ENCODE results near the gene SPATA2L. TPM values are rescaled to one million over a fixed set of nuclear protein-coding genes. Genes with fewer than 3 reads are reported as not detected.
A peak's percentile ranks its signal among the peaks of the same experiment; 100 is the strongest.
"Not testable (repeated sequence)": the region's sequence is repeated elsewhere in the genome, so short reads cannot be mapped to it uniquely, and the experiment has no call there.

Gene SPATA2L
- total RNA-seq, 1 experiment from 2014 or later = 12.2 TPM

DNA sequence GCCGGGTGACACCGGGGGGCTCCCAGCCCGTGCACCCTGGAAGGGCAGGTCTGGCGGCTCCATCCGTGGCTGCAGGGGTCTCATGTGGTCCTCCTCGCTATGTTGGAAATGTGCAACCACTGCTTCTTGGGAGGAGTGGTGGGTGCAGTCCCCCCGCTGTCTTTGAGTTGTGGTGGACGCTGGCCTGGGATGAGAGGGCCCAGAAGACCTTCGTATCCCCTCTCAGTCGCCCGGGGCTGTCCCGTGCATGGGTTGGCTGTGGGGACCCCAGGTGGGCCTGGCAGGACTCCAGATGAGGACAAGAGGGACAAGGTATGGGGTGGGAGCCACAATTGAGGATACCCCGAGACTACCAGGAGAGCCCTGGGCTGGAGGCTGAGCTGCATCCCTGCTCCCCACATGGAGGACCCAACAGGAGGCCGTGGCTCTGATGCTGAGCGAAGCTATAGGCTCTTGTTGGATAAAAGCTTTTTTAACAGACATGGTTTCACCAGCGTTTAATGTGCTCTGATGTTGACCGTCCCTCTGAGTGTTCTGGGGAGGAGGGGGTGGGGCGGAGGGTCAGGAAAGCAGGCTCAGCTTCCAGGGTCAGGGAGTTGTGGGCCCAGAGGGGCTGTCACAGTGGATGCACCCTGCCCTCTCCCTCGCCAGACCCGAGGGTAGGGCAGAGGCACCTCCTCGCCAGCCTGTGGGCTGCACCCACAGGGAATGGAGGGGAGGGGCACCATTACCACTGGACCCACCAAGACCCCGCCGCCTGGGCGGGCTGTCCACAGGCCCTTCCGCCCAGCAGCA is 5.4 kb downstream of the SPATA2L start:
- Histone ChIP-seq H3K4me3 (ENCODE audit: low read length) (no peak overlapping the region), H4K20me1 (ENCODE audit: low read length) (no peaks in the 10 kb centered on the region), H3K27ac (ENCODE audit: low read length) (no peak overlapping the region), H2AFZ (ENCODE audit: low read length) (no peak overlapping the region), H3K4me1 (ENCODE audit: insufficient read depth, low read length) (peaks cover 9% of the 10 kb centered on the region), H3F3A (ENCODE audit: low read length, unreplicated experiment) (no peaks in the 10 kb centered on the region), H3K79me2 (ENCODE audit: low read length) (no peaks in the 10 kb centered on the region), H3K36me3 (ENCODE audit: low read depth, low read length) (no peaks in the 10 kb centered on the region), H3K4me2 (ENCODE audit: low read length) (no peak overlapping the region), H3K9me2 (replicated peaks; ENCODE audit: low read length) (no peaks in the 10 kb centered on the region), H3K9me3 (ENCODE audit: low read length) (no peaks in the 10 kb centered on the region), H3K27me3 (ENCODE audit: low read length) (no peaks in the 10 kb centered on the region), H3K9ac (ENCODE audit: low read length) (no peak overlapping the region)
- TSS peak; percentile 23 for BruUV-seq (replicated peaks)
- ChIA-PET POLR2A (ENCODE audit: unreplicated experiment) (interaction anchor here (0.7 kb wide), 1 partner anchor 328 kb away, joined by 3 read pairs; no protein-coding TSS in a partner anchor), CTCF (no interaction called here)
- no peak for ATAC-seq
- DNase-seq = no peak
- TF ChIP-seq EZH2 (IDR thresholded peaks at IDR 0.05; ENCODE audit: low read length, unreplicated experiment) (no peak), CTCF (conservative IDR thresholded peaks at IDR 0.05; ENCODE audit: low read depth, low read length) (no peak)
- intact Hi-C loops (cut with micrococcal nuclease) = no loop called here

DNA sequence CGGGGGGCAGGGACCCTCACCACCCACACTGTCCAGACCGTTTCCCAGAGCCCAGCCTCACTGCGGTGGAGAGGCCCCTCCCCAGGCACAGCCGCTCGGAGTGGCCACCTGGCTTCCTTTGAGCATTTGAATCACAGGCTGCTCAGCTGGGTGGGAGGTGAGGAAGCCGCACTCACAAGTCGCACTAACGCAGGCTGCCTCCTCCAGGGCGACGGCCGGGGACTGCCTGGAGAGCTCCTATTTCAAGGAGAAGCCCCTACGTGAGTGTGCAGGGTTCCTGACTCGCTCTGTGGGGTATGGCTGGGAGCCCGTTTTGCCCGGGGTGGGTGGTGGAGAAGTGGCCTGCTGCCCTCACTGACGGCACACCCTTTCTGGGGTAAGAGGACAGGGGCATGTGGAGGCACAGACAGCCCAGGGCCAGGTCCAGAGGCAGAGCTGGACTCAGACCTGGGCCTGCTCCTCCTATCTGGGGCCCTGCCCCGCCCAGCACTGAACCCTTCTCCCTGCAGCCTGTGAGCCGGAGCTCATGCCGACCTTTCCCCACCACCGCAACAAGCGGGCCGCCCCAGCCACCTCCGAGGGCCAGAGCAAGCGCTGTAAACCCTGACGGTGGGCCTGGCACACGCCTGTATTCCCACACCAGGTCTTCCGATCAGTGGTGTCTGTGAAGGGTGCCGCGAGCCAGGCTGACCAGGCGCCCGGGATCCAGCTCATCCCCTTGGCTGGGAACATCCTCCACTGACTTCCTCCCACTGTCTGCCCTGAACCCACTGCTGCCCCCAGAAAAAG is 6.2 kb downstream of the SPATA2L start:
- POLR2A ChIA-PET (ENCODE audit: unreplicated experiment) = interaction anchor here (0.7 kb wide), 1 partner anchor 327 kb away, joined by 3 read pairs; no protein-coding TSS in a partner anchor
- ATAC-seq = no peak
- Histone ChIP-seq H3K9me2 (replicated peaks; ENCODE audit: low read length) (no peaks in the 10 kb centered on the region), H3K4me1 (ENCODE audit: insufficient read depth, low read length) (peaks cover 4% of the 10 kb centered on the region; the same call in 1 of the 2 replicates), H3K79me2 (ENCODE audit: low read length) (no peaks in the 10 kb centered on the region), H3K27me3 (ENCODE audit: low read length) (no peaks in the 10 kb centered on the region), H4K20me1 (ENCODE audit: low read length) (no peaks in the 10 kb centered on the region), H3K27ac (ENCODE audit: low read length) (no peak overlapping the region), H3K4me3 (ENCODE audit: low read length) (no peak overlapping the region), H3K4me2 (ENCODE audit: low read length) (no peak overlapping the region), H3K9ac (ENCODE audit: low read length) (no peak overlapping the region), H2AFZ (ENCODE audit: low read length) (no peak overlapping the region), H3K36me3 (ENCODE audit: low read depth, low read length) (no peaks in the 10 kb centered on the region), H3F3A (ENCODE audit: low read length, unreplicated experiment) (no peaks in the 10 kb centered on the region), H3K9me3 (ENCODE audit: low read length) (no peaks in the 10 kb centered on the region)
- CTCF ChIA-PET = no interaction called here
- intact Hi-C loops (cut with micrococcal nuclease) = no loop called here
- TF ChIP-seq EZH2phosphoT487 (IDR thresholded peaks at IDR 0.05; ENCODE audit: borderline replicate concordance, low read length) (no peak), EZH2 (IDR thresholded peaks at IDR 0.05; ENCODE audit: low read length, unreplicated experiment) (no peak), CTCF (conservative IDR thresholded peaks at IDR 0.05; ENCODE audit: low read depth, low read length) (no peak)
- no peak for DNase-seq
- no TSS peak for BruUV-seq (replicated peaks)

DNA sequence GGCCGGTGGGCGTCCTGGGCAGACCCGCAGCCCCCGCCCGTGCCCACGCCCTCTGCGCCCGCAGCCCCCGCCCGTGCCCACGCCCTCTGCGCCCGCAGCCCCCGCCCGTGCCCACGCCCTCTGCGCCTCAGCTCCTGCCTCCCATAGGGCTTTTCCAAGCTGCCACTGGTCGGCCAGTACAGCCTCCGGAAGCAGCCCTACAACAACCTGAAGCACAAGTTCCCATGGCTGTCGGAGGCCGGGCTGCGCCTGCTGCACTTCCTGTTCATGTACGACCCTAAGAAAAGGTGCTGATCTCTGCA is 6.8 kb downstream of the SPATA2L start:
- H3K4me3 ChIP-seq (ENCODE audit: low read length); H3F3A ChIP-seq (ENCODE audit: low read length, unreplicated experiment); H3K9me2 ChIP-seq (replicated peaks; ENCODE audit: low read length); ATAC-seq; H3K27me3 ChIP-seq (ENCODE audit: low read length); intact Hi-C loops (cut with micrococcal nuclease); H3K9ac ChIP-seq (ENCODE audit: low read length); H3K27ac ChIP-seq (ENCODE audit: low read length); BruUV-seq (replicated peaks); H3K4me2 ChIP-seq (ENCODE audit: low read length); H4K20me1 ChIP-seq (ENCODE audit: low read length); H3K36me3 ChIP-seq (ENCODE audit: low read depth, low read length); DNase-seq; POLR2A ChIA-PET (ENCODE audit: unreplicated experiment); H2AFZ ChIP-seq (ENCODE audit: low read length); CTCF ChIA-PET; H3K4me1 ChIP-seq (ENCODE audit: insufficient read depth, low read length); H3K9me3 ChIP-seq (ENCODE audit: low read length); H3K79me2 ChIP-seq (ENCODE audit: low read length): not testable (repeated sequence)
